ENCODE data around the gene TMEM187.

Gene TMEM187

GRCh38 chrX:154021131-154021611 is 48.6 kb downstream of the TMEM187 start:
- ChIA-PET POLR2A (interaction anchor here (0.5 kb wide), 1 partner anchor 15 kb away, joined by 5 read pairs; no protein-coding TSS in a partner anchor), CTCF (interaction anchor here (0.7 to 1.0 kb wide), 2 partner anchors 30 to 96 kb away, joined by 3 read pairs; no protein-coding TSS in a partner anchor)
- no peak for TF ChIP-seq CTCF (IDR thresholded peaks at IDR 0.05; ENCODE audit: control extremely low read depth, extremely low read depth, low read depth, missing control alignments)
- no peak for DNase-seq (ENCODE audit: extremely low spot score)

GRCh38 chrX:154022108-154022507 is 49.6 kb downstream of the TMEM187 start:
- POLR2A ChIA-PET: no interaction called here
- DNase-seq (ENCODE audit: extremely low spot score): no peak
- CTCF ChIA-PET: interaction anchor here (1.0 to 3.3 kb wide), 2 partner anchors 8 to 14 kb away, joined by 3 to 15 read pairs; no protein-coding TSS in a partner anchor
- no peak for TF ChIP-seq CTCF (IDR thresholded peaks at IDR 0.05; ENCODE audit: control extremely low read depth, extremely low read depth, low read depth, missing control alignments)

- ChIA-PET CTCF (interaction anchor here (3.3 kb wide), 1 partner anchor 10 kb away, joined by 15 read pairs; no protein-coding TSS in a partner anchor), POLR2A (no interaction called here)
- no peak for DNase-seq (ENCODE audit: extremely low spot score)
- no peak for TF ChIP-seq CTCF (IDR thresholded peaks at IDR 0.05; ENCODE audit: control extremely low read depth, extremely low read depth, low read depth, missing control alignments)
Measured at GRCh38 chrX:154023276-154024000, 50.9 kb downstream of the TMEM187 start.

- no peak for DNase-seq (ENCODE audit: extremely low spot score)
- ChIA-PET POLR2A (no interaction called here), CTCF (interaction anchor here (3.3 kb wide), 1 partner anchor 11 kb away, joined by 15 read pairs; no protein-coding TSS in a partner anchor)
- TF ChIP-seq CTCF (IDR thresholded peaks at IDR 0.05; ENCODE audit: control extremely low read depth, extremely low read depth, low read depth, missing control alignments): no peak
Measured at GRCh38 chrX:154024271-154024670, 51.7 kb downstream of the TMEM187 start.

GRCh38 chrX:154025230-154025629 is 52.7 kb downstream of the TMEM187 start:
- POLR2A ChIA-PET: no interaction called here
- DNase-seq (ENCODE audit: extremely low spot score): no peak
- CTCF ChIA-PET: interaction anchor here (3.2 kb wide), 1 partner anchor 12 kb away, joined by 18 read pairs; no protein-coding TSS in a partner anchor
- no peak for TF ChIP-seq CTCF (IDR thresholded peaks at IDR 0.05; ENCODE audit: control extremely low read depth, extremely low read depth, low read depth, missing control alignments)

- TF ChIP-seq CTCF (IDR thresholded peaks at IDR 0.05; ENCODE audit: control extremely low read depth, extremely low read depth, low read depth, missing control alignments): no peak
Measured at GRCh38 chrX:154026136-154027021, 53.8 kb downstream of the TMEM187 start.

More at GRCh38 chrX:154026136-154027021, 53.8 kb downstream of the TMEM187 start:
- no peak for DNase-seq (ENCODE audit: extremely low spot score)
- ChIA-PET POLR2A (no interaction called here), CTCF (interaction anchor here (2.2 to 3.2 kb wide), 2 partner anchors 10 to 13 kb away, joined by 5 to 18 read pairs; no protein-coding TSS in a partner anchor)
